OCI-LY7 (cell line): ENCODE measurements around the gene KIFC1.

Source experiments
- EZH2phosphoT487 ChIP-seq: fragments of 200-600 bp; sonication (generic); IDR thresholded peaks from 2 replicates; pipeline ENCODE4 v1.6.1; 2018; ENCODE audit warnings: low read depth, borderline replicate concordance, mild to moderate bottlenecking, mixed run types, antibody characterized with exemption, low read length, moderate library complexity, mixed read lengths
- TF ChIP-seq, protein P1 (sequence below): fragments of 200-600 bp; sonication (generic); conservative IDR thresholded peaks from 2 replicates; pipeline ENCODE4 v1.5.1; 2014; ENCODE audit warnings: mild to moderate bottlenecking, antibody characterized with exemption, low read length, moderate library complexity, mixed read lengths

DNA sequence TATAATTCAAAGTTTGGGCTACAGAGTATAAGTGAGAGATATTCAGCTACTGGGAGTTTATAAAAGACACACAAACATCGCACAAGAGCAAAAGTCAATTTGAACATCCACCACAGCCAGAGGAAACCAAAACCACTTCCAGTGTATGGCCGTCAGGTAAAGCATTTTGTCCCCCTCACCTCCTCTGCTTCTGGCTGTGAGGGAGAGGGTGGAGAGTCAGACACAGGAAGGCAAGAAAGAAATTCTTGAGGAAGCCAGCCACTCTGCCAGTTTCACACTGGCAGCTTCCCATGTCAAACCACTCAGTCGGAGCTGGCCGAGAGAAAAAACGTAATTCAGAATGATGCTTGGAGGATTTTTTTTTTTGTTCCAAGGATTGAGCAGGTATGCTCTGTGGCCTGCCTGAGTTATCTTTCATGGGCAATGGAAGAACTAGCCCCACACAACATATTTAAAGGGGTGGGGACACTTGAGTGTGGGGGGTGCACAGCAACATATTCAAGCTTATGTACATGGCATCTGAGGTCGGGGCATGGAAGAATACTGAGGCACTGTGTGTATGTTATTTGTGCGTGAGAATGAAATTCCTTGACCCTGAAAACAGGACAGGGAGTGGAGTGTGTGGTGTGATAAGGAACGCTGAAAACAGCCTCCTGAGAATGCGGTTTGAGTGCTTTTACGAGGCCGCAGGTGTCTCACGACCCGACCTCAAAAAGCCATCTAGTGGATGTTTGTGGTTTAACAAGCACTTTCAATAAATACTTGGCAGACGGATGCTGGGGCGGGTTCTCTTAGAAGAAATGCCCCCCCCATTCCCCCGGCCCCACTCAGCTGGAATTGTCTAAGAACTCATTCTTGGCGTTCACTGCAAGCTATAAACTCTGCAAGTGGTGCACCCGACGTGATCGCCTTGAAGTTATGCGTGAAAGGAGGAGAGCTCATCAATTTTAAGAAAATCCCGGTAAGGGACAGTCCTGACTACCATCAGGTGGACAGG, 46.6 kb upstream of the KIFC1 start:
- TF ChIP-seq, protein P1, sequence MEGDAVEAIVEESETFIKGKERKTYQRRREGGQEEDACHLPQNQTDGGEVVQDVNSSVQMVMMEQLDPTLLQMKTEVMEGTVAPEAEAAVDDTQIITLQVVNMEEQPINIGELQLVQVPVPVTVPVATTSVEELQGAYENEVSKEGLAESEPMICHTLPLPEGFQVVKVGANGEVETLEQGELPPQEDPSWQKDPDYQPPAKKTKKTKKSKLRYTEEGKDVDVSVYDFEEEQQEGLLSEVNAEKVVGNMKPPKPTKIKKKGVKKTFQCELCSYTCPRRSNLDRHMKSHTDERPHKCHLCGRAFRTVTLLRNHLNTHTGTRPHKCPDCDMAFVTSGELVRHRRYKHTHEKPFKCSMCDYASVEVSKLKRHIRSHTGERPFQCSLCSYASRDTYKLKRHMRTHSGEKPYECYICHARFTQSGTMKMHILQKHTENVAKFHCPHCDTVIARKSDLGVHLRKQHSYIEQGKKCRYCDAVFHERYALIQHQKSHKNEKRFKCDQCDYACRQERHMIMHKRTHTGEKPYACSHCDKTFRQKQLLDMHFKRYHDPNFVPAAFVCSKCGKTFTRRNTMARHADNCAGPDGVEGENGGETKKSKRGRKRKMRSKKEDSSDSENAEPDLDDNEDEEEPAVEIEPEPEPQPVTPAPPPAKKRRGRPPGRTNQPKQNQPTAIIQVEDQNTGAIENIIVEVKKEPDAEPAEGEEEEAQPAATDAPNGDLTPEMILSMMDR: peak; percentile 75
- TF ChIP-seq EZH2phosphoT487: no peak
